Vagina (tissue), 2 donors: ENCODE results near the gene C5orf47. TPM values are rescaled to one million over a fixed set of nuclear protein-coding genes. Genes with fewer than 3 reads are reported as not detected.

Experiments used
- DNase-seq, 2 donors: peaks; one replicate each; pipeline ENCODE4 v3.0.0-alpha.2; 2017; ENCODE audit errors: extremely low spot score in 2 of 2
- H3K27ac ChIP-seq: fragments of 200-600 bp; sonication (generic); one replicate; pipeline ENCODE4 v1.5.1; 2019
- H3K27me3 ChIP-seq: fragments of 200-600 bp; sonication (generic); one replicate; pipeline ENCODE4 v1.5.1; 2019
- H3K36me3 ChIP-seq, 2 donors: fragments of 200-600 bp; sonication (generic); one replicate each; pipeline ENCODE4 v1.5.1; 2017 to 2019
- H3K4me1 ChIP-seq: fragments of 200-600 bp; sonication (generic); one replicate; pipeline ENCODE4 v1.5.1; 2019
- H3K4me3 ChIP-seq, 2 donors: fragments of 200-600 bp; sonication (generic); 1 replicate in 1 of 2; 2 replicates in 1 of 2; pipeline ENCODE4 v1.5.1; 2016 to 2019
- H3K9me3 ChIP-seq: fragments of 200-600 bp; sonication (generic); one replicate; pipeline ENCODE4 v1.5.1; 2019
- CTCF ChIP-seq, 3 experiments: fragments of 450-650 bp in 2 of 3; fragments of 200-600 bp in 1 of 3; sonication (generic) in 1 of 3; IDR thresholded peaks; one replicate each; pipeline ENCODE4 v1.5.1; 2017 to 2019; ENCODE audit warnings: antibody characterized with exemption in 3 of 3, mild to moderate bottlenecking in 2 of 3, moderate library complexity in 2 of 3
- POLR2A ChIP-seq, 2 donors: fragments of 450-650 bp; IDR thresholded peaks; one replicate each; pipeline ENCODE4 v1.6.1; 2017; ENCODE audit warnings: antibody characterized with exemption in 2 of 2, mild to moderate bottlenecking in 2 of 2, moderate library complexity in 2 of 2
- POLR2AphosphoS5 ChIP-seq, 2 donors: sonication (generic); formaldehyde crosslinking; IDR thresholded peaks; one replicate each; pipeline ENCODE4 v1.9.0; 2017; ENCODE audit warnings: antibody characterized with exemption in 2 of 2, mild to moderate bottlenecking in 2 of 2, low read depth in 1 of 2; ENCODE audit not compliant: insufficient read depth in 1 of 2
- intact Hi-C: fragments of 100-400 bp; cut with DNase I; formaldehyde crosslinking; loops from one replicate; pipeline ENCODE4 v1.15.1; 2023
- total RNA-seq: library from RNA; depleted of rRNA; stranded (reverse); fragments of >200 nt; gene quantifications from one replicate; pipeline ENCODE4 v1.2.3, GENCODE V29; 2016

C5orf47 gene
- total RNA-seq, 1 donor from 2014 or later, result not detected

GRCh38 chr5:173954671-173955521 is 34.1 kb upstream of the C5orf47 start:
- no peak overlapping the region for H3K4me3 ChIP-seq
- H3K9me3 ChIP-seq, result no peaks in the 10 kb centered on the region
- no peak for DNase-seq
- H3K36me3 ChIP-seq, result peaks cover 0 to 53% of the 10 kb centered on the region in 2 donors
- peaks cover 5% of the 10 kb centered on the region for H3K4me1 ChIP-seq
- TF ChIP-seq POLR2AphosphoS5 (IDR thresholded peaks at IDR 0.05; ENCODE audit: insufficient read depth in 1 of 2, low read depth in 1 of 2), result no peak
- TF ChIP-seq POLR2A (IDR thresholded peaks at IDR 0.05), result no peak
- no peak for TF ChIP-seq CTCF (IDR thresholded peaks at IDR 0.05)
- intact Hi-C loops, result no loop called here
- no peaks in the 10 kb centered on the region for H3K27me3 ChIP-seq
- peak overlapping the region; percentile 52 for H3K27ac ChIP-seq

- Histone ChIP-seq H3K36me3 (no peaks in the 10 kb centered on the region), H3K4me1 (peaks cover 7% of the 10 kb centered on the region), H3K9me3 (no peaks in the 10 kb centered on the region), H3K27me3 (no peaks in the 10 kb centered on the region), H3K4me3 (no peak overlapping the region), H3K27ac (no peak overlapping the region)
- intact Hi-C loops, result no loop called here
- DNase-seq, result no peak
- TF ChIP-seq CTCF (IDR thresholded peaks at IDR 0.05) (no peak), POLR2A (IDR thresholded peaks at IDR 0.05) (no peak), POLR2AphosphoS5 (IDR thresholded peaks at IDR 0.05; ENCODE audit: insufficient read depth in 1 of 2, low read depth in 1 of 2) (no peak)
These were observed 28.0 kb upstream of the C5orf47 start for GRCh38 chr5:173960986-173961385.

GRCh38 chr5:173961418-173961817 is 27.6 kb upstream of the C5orf47 start:
- Histone ChIP-seq H3K9me3 (no peaks in the 10 kb centered on the region), H3K4me1 (peaks cover 7% of the 10 kb centered on the region), H3K27me3 (no peaks in the 10 kb centered on the region), H3K36me3 (no peaks in the 10 kb centered on the region), H3K27ac (no peak overlapping the region), H3K4me3 (no peak overlapping the region)
- no peak for TF ChIP-seq POLR2AphosphoS5 (IDR thresholded peaks at IDR 0.05; ENCODE audit: insufficient read depth in 1 of 2, low read depth in 1 of 2)
- TF ChIP-seq CTCF (IDR thresholded peaks at IDR 0.05), result no peak
- no peak for TF ChIP-seq POLR2A (IDR thresholded peaks at IDR 0.05)
- intact Hi-C loops, result no loop called here
- DNase-seq, result no peak

GRCh38 chr5:173962436-173962972 is 26.5 kb upstream of the C5orf47 start:
- H3K9me3 ChIP-seq, result no peaks in the 10 kb centered on the region
- H3K27ac ChIP-seq, result no peak overlapping the region
- H3K27me3 ChIP-seq, result no peaks in the 10 kb centered on the region
- intact Hi-C loops, result no loop called here
- peaks cover 7% of the 10 kb centered on the region for H3K4me1 ChIP-seq
- H3K4me3 ChIP-seq, result no peak overlapping the region
- DNase-seq, result no peak
- no peaks in the 10 kb centered on the region for H3K36me3 ChIP-seq
- TF ChIP-seq POLR2AphosphoS5 (IDR thresholded peaks at IDR 0.05; ENCODE audit: insufficient read depth in 1 of 2, low read depth in 1 of 2), result no peak

GRCh38 chr5:173963182-173963838 is 25.7 kb upstream of the C5orf47 start:
- Histone ChIP-seq H3K9me3 (no peaks in the 10 kb centered on the region), H3K4me3 (peak overlapping the region; percentile 3 to 34), H3K4me1 (peaks cover 7% of the 10 kb centered on the region), H3K27me3 (no peaks in the 10 kb centered on the region), H3K36me3 (no peaks in the 10 kb centered on the region), H3K27ac (peak overlapping the region; percentile 29)
- intact Hi-C loops, result no loop called here
- TF ChIP-seq CTCF (IDR thresholded peaks at IDR 0.05), result no peak
- no peak for TF ChIP-seq POLR2A (IDR thresholded peaks at IDR 0.05)
- TF ChIP-seq POLR2AphosphoS5 (IDR thresholded peaks at IDR 0.05; ENCODE audit: insufficient read depth in 1 of 2, low read depth in 1 of 2), result no peak
- no peak for DNase-seq
